HG03521 (cell line): ENCODE data around the gene REEP6.

Experiments used
- ATAC-seq: cut with Tn5 transposase; IDR thresholded peaks from one replicate; pipeline ENCODE4 v1.9.1; 2021; ENCODE audit warnings: mild to moderate bottlenecking, moderate library complexity; ENCODE audit not compliant: unreplicated experiment

REEP6 gene

GRCh38 chr19:1540365-1540925 is 49.5 kb downstream of the REEP6 start:
- ATAC-seq, result no peak
